Retina (tissue), 1 donor: ENCODE measurements around the gene ZNF800.
"Not testable (repeated sequence)": the region's sequence is repeated elsewhere in the genome, so short reads cannot be mapped to it uniquely, and the experiment has no call there.

Experiments used
- DNase-seq: peaks from one replicate; pipeline ENCODE4 v3.0.0-alpha.2; 2016

Gene ZNF800, protein sequence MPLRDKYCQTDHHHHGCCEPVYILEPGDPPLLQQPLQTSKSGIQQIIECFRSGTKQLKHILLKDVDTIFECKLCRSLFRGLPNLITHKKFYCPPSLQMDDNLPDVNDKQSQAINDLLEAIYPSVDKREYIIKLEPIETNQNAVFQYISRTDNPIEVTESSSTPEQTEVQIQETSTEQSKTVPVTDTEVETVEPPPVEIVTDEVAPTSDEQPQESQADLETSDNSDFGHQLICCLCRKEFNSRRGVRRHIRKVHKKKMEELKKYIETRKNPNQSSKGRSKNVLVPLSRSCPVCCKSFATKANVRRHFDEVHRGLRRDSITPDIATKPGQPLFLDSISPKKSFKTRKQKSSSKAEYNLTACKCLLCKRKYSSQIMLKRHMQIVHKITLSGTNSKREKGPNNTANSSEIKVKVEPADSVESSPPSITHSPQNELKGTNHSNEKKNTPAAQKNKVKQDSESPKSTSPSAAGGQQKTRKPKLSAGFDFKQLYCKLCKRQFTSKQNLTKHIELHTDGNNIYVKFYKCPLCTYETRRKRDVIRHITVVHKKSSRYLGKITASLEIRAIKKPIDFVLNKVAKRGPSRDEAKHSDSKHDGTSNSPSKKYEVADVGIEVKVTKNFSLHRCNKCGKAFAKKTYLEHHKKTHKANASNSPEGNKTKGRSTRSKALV

DNA sequence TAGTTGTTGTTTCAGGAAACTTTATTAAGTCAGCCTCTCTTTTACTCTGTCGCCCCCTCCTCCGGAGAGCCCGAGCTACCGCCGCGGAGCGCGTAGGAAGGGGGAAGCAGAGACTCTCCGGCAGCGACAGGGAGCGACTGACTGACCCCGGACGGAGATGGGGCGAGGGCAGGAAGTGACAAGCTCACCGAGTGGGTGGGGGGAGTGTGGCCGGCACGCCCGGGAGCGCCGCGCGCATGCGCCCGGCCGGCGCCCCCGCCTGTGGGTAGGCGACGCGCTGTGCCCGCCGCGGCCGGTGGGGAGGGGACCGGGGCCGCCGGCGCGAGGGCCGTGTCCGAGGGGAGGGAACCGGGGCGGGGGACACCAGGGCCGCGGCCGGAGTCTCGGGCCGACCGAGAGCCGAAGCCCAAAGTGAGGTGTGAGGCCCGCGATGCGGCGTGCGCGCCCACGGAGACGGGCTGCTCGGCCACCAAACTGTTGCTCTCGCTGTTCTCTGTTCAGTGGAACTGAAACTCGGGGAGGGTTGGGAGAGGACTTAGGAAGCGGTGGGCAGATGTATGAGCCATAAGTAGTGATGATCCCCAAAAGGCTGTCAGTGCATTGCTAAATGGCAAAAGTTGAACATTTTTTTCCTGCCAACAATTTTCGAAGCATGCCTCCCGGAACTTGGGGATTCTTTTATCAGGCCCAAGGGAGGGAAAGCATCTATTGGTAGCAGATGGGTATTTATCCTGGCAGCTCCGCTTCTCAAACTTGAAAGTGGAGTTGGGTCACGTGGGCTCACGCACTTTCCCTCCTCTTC lies at the start of gene ZNF800:
Gene ZNF800 (minus strand): TSS at position 143 of the 802 bp plus-strand sequence. CDS start 1,151 bp downstream, outside the sequence.
- peak; percentile 89 for DNase-seq

DNA sequence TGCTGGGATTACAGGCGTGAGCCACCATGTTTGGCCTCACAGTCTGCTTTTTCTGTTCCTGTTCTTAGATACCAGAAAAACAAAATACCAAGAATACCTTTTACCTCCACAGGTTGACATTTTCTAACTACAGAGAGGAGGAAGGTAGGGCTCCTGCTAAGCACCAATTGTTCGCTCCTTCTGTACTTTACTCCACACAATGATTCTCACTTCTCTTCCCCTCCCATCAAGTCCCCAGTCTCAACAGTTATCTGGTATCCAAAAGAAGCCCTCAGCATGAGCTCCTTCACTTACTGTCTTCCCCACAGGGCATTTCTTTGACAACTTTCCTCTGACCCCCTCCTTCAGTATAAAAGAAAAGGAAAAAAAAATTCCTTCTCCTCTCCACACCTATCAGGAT lies 47.7 kb upstream of the ZNF800 start:
- no peak for DNase-seq

DNA sequence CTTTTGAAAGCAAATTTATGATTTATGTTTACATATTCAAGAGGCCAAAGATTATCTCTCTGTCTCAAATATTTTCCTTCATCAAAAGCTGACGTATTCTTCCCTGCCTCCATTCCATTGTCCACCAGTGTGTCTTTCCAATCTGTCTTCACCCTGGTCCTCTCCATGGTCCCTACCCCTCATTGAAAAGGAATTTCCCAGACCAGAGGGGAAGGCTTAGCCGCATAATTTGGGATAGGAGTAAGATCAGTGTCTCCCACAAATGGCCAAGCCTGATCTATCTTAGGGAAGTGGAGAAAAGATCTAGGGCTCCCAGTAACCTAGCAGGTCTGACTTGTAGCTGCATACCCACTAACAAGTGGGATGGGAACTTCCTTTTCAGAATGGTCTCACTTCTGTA lies 46.3 kb upstream of the ZNF800 start:
- no peak for DNase-seq

DNA sequence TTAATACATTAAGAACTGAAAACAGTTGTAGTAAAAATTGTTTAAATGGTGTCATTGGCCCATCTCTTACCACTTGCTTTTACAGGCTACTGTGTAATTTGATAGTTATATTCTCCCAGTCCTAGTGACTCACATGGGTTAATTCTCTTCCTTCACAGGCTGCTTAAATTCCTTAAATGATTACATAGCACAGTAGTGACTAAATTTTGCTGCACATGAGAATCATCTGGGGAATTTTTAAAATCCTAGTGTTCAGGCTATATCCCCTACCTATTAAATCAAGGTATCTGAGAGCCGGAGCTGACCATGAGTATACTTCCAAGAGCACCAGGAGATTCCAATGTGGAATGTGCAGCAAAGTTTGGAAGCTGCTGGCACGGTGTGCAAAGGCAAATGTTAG lies 45.3 kb upstream of the ZNF800 start:
- DNase-seq: no peak

DNA sequence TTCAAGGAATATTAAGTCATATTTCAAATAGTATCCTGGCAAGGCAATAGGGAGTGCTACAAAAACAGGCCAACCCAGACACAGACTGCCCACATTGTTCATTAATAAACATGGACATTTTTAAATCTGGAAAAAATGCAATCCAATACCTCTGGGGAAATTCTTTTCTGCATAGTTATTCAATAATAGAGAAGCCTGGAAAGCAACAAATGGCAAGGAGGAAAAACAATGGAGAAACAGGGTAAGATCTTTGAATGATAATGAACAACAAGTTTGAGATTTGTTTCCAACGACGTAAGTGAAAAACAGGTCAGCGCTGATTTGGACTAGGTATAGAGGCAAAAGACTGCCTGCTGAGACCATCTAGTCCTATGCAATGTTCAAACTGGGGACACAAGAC lies 44.7 kb upstream of the ZNF800 start:
- DNase-seq: no peak

DNA sequence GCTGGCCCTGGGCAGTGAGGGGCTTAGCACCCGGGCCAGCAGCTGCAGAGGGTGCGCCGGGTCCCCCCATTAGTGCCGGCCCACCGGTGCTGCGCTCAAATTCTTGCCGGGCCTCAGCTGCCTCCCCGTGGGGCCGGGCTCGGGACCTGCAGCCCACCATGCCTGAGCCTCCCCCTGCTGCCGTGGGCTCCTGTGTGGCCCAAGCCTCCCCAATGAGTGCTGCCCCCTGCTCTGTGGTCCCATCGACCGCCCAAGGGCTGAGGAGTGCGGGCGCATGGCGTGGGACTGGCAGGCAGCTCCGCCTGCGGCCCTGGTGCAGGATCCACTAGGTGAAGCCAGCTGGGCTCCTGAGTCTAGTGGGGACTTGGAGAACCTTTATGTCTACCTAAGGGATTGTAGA lies 36.8 kb upstream of the ZNF800 start:
- DNase-seq: not testable (repeated sequence)

DNA sequence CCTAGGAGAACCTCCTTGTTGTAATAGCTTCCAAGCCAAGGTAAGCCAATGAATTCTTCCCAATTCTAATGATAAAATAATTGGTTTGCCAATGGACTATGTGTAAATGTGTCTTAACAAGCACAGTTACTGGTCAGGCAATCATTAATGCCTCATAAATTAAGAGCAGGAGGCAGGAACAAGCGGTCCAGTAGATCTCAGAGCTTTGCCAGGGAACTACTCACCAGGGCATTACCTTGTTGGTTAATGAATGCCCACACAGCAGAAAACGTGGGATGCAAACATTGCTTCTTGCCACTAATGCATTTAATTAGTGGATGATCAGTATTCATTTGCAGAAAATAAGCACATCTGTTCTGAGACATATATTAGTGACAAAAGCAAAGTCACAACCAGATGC lies 26.7 kb upstream of the ZNF800 start:
- no peak for DNase-seq

DNA sequence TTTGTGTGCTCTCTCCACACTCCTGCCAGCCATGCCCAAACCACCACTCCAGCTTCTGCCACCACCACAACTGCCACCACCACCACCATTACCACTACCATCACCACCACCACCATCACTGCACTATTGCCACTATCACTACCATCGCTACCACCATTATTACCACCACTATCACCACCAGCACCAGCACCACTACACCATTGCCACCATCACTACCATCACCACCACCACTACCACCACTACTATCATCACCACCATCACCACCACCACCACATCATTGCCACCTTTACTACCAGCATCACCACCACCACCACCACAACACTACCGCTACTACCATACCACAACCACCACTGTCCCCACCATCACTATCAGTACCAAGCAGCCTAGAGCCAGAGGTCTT lies 26.0 kb upstream of the ZNF800 start:
- no peak for DNase-seq

DNA sequence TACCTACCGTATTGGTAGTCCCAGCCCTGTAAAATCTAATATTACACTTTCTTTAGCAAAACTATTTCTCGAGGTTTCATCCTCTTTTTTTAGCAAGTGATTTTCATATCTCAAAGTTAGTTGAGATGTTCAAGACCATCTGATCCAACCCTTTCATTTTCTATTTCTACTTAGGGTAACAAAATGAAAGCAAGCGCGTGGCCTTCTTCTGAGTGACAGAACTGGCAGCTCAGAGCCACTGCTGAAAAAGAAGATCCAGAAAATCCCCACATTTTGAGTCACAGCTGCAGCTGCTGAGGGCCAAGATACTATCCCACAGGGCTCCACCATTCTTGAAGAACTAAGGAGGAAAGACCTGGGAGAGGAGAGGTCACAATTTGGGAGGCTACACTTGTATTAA lies 24.8 kb upstream of the ZNF800 start:
- no peak for DNase-seq

DNA sequence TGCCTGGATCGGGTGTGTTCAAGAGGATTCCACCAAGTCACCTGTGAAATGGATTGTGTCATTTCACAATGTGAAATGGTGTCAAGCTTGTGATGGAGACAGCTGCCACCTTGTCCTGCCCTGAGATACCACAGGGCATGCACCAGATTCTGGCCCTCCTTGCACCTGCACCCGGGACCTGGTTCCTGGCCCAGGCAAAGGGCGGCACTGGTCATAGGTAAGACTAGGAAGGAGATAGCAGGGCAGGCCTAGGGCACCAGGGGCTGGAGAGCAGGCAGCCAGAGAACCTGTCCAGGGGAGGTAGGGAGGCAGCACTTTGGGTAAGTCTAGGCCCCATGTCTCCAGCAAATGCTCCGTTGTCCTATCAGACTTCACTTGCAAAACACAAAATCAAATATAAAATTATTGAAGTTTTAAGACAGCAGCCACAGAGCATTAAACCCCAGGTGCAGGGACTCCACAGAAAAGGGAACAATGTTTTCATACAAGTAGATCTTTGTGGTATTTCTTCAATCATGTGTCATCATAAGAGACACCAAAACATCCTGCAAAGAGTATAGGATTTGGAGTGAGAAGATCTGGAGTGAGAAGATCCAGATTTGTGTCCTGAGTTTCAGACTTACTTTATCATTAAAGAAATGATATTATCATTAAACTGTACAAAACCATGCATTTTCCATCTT lies 22.7 kb upstream of the ZNF800 start:
- DNase-seq: no peak

DNA sequence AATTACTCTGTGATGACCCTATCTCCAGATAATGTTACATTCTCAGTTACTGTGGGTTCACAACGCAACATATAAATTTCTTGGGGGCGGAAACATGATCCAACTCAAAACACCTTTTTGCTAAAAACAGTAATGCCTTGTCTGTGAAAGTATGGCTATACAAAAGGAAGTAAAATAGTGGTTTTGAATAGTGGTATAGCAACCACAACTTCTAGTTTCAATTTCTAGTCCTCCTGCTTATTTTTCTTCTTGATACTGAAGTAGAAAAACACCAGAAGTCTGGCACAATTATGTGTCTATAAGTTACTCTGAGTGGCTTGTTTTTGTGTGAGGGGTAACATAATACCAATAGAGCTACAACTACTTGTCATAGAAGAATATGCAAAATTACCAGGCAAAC lies 21.5 kb upstream of the ZNF800 start:
- DNase-seq: no peak

DNA sequence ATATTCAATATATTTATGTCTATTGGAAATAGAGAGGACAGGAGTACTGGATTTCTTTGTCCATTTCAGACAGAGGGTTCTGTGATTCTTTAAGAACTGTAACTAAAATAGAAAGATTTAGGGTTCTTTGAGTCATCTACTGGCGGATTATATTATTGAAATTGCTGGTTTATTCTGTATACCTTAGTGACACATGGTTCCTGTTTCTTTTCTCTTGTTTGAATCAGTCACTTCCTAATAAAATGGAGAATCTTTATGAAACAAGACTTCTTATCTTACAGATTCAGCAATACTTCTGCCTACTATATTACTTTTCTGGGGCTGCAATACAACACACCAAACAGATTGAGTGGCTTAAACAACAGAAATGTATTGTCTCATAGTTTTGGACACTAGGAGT lies 20.8 kb upstream of the ZNF800 start:
- DNase-seq: no peak

DNA sequence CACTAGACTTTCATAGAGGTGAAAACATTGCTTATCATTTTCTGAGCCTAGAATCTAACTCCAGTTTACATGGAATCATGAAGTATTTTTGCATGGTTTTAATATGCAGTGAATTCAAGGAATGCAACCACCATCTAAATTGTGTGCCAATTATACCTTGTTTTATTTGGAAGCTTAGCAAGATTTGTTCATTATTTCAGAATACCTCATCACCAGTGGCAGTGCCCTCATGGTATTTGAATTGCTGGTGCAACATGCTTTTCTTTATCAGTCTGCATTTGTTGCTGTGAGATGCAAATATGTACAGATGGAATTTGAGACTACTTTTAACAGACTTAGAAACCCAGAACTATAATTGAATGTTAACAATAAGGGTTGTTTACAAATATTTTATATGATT lies 18.7 kb upstream of the ZNF800 start:
- DNase-seq: no peak

DNA sequence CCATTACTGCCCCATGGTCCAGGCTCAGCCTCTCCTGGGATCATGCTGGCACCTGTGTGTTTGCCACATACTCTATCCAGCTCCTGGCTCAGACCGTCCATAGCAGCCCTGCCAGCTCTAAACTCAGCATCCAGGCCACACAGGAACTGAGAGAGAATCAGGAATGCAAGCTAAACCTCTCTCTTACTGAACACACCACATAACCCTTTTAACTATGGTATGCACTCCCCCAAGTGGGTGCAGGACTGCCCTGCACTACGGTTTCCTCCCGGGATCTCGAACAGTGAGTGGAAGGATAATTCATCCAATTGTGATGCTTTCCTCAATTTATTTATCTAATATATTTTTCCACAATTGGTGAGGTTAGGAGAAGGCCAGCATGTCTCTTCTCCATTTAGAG lies 17.1 kb upstream of the ZNF800 start:
- no peak for DNase-seq

DNA sequence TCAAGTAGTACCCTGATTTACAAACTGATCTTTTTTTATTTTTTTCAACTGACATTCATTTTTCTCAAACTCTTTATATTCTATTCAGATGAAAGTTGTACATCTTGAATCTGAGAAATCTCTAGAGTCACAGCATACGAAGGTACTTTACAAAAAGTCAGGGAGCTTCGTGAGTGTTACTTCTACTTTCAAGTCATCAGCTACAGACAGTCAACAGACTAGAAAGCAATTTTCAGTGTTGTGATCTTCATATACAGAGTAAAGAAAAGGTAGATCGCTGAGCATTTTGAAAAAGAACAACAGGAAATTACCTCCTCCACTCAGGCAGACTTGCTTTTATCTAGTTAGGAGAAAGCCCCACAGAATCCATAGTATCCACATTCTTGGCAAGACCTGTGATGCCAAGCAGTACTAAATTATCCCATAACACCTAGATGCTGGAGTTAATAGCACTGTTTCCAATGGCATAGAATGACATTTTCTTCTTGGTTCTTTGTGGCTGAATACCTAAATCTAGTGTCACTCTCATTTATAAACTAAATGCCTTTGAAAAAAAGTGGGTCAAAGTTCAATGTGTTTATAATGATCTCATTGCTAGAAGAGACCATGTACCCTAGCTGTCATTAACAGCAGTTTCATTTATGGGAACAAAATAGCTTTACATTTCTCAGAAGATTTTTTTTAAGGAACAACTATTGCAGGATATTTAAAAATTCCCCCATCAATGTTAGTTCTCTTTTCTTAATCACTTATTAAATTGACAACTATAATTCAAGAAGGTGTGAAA lies 12.0 kb upstream of the ZNF800 start:
- DNase-seq: no peak

DNA sequence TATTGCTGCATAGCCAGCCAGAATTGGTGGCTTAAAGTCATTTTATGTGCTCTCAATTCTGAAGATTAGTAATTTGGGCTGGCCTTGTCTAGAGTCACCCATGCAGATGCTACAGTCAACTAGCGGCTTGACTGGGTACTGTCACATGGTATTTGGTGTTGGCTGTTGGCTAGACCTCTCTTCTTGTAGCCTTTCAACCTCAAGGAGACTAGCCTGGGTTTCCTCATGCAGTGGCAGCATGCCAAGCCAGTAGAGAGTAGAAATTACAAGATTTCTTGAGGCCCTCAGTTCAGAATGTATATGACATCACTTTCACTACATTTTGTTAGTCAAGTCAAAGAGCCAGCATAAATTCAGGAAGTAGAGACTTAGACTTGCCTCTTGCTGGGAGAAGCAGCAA lies 3.7 kb upstream of the ZNF800 start:
- no peak for DNase-seq

DNA sequence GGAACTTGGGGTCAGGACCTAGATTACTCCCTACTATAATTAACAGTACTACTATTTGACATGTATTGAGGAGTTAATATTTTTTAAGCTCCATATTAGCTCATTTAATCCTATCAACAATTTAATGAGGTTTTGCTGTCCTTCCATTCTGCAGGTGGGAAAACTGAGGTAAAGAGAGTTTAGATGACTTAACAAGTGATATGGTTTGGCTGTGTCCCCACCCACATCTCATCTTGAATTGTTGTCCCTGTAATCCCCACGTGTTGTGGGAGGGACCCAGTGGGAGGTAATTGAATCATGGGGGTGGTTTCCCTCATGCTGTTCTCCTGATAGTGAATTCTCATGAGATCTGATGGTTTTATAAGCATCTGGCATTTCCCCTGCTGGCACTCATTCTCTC lies 2.6 kb upstream of the ZNF800 start:
- not testable (repeated sequence) for DNase-seq

DNA sequence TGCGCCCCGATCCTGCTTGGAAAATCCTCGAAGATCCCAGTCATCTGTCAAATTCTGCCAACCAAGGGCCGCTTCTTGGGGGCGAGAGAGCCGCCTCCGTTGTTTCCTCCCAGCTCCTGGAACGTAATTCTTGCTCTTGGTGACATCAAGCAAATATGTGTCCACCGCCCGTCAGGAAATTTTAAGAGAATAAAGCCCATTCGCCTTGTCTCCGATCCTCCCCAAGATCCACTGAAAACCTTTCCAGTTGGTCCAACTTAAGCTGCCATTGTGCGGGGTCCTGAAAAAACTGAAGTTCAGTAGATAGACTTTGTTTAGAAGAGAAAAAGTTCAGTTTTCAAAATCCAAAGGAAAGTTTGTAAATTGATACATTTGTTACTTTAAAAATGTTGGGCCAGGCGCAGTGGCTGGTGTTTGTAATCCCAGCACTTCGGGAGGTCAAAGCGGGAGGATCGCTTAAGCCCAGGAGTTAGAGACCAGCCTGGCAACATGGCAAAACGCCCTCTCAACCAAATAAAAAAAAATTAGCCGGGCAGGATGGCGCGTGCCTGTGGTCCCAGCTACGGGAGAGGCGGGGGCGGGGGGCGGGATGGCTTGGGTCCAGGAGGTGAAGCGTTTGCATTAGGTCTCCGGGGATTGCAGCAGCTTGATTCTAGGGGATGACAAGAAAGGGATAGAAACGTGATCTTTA lies 1.0 kb upstream of the ZNF800 start:
- DNase-seq: no peak

DNA sequence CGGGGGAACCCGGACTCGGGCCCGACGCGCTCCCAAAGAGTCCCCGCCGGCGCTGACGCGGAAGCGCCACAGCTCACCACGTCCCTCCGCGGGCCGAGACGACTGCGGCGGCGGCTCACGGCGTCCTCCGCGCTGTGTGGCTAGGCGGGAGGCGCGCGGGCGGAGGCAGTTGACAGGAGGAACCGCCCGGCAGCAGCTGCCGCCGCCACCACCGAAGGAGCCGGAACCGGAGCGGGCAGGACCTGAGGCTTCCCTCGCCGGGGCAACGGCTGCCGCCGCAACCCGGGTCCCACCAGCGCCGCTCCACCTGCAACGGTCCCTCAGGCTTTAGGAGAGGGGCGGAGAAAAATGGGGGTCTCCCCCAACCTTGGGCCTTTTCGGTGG lies 334 bp downstream of the ZNF800 start:
- peak; percentile 89 for DNase-seq

DNA sequence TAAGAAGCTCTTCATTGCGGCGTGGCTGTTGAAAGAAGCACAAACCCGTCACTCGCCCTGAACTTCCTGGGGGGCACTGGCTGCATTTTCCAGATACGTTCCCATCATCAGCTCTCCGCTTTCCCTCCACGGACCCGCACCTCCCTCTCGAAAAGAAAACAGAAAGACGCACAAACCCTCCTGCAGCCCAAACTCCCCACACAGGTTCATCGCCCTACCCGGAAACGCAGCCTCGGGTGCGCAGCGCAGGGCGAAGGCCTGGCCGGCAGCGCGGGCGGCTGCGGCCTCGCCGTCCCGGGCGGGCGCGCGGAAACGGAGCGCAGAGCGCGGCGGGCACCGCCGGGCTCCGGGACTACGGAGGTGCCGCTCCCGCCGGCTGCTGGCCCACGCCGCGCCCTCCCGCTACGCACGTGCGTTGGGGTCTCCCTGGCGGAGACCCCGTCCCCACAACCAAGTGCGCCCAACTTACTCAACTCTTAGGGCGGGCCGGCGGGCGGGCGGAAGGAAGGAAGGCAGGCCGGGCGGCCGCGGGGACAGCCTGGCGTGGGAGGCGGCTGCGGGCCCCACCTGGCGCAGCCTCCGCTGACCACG lies 822 bp downstream of the ZNF800 start:
- peak; percentile 63 for DNase-seq
